Measurements from ENCODE around the gene ADAMTS20.

GRCh38 chr12:43551971-43552559 lies at the start of gene ADAMTS20:
- TF ChIP-seq CTCF (conservative IDR thresholded peaks at IDR 0.05; ENCODE audit: low read depth, low read length) = no peak
- TF ChIP-seq EZH2 (IDR thresholded peaks at IDR 0.05; ENCODE audit: low read length, unreplicated experiment) = no peak

Data from PC-3 (cell line).